Large intestine (tissue), 3 donors: Measurements from ENCODE around the gene ARSB. TPM values are rescaled to one million over a fixed set of nuclear protein-coding genes. Genes with fewer than 3 reads are reported as not detected.

ENCODE experiments used
- DNase-seq, 2 donors: peaks; one replicate each; pipeline versions ENCODE4 v3.0.0 to v3.0.0-alpha.2; 2013
- H3K27ac ChIP-seq: one replicate; pipeline ENCODE4 v1.5.1; 2013; ENCODE audit warnings: low read length
- H3K27me3 ChIP-seq: 2 replicates; pipeline ENCODE4 v1.6.1; 2013; ENCODE audit warnings: low read length; ENCODE audit not compliant: control insufficient read depth, insufficient read depth
- H3K36me3 ChIP-seq: 2 replicates; pipeline ENCODE4 v1.6.1; 2013; ENCODE audit warnings: low read length; ENCODE audit not compliant: control insufficient read depth, insufficient read depth
- H3K4me1 ChIP-seq: one replicate; pipeline ENCODE4 v1.6.1; 2013; ENCODE audit warnings: low read length; ENCODE audit not compliant: control insufficient read depth, insufficient read depth
- H3K4me3 ChIP-seq: one replicate; pipeline ENCODE4 v1.5.1; 2013; ENCODE audit warnings: low read length
- H3K9me3 ChIP-seq: one replicate; pipeline ENCODE4 v1.6.1; 2013; ENCODE audit warnings: mild to moderate bottlenecking, low read depth, low read length, moderate library complexity; ENCODE audit not compliant: control insufficient read depth
- WGBS: methylation state at CpG from one replicate; pipeline ENCODE4 v1.1.5; 2013; ENCODE audit warnings: low lambda C conversion rate; ENCODE audit not compliant: insufficient coverage; 5-methylcytosine and 5-hydroxymethylcytosine counted together
- polyA plus RNA-seq: library from polyadenylated mRNA; unstranded; fragments of 120-200 nt; gene quantifications from one replicate; pipeline ENCODE4 v1.2.1, GENCODE V29; 2013

Gene ARSB
- polyA plus RNA-seq, 1 donor, result 17.9 TPM

- no peaks in the 10 kb centered on the region for H3K27me3 ChIP-seq
- H3K36me3 ChIP-seq, result no peaks in the 10 kb centered on the region
- no peak overlapping the region for H3K27ac ChIP-seq
- WGBS, result no CpG with 5 or more reads among the region's 1 CpG
- no peaks in the 10 kb centered on the region for H3K9me3 ChIP-seq
- no peak overlapping the region for H3K4me3 ChIP-seq
- H3K4me1 ChIP-seq, result no peaks in the 10 kb centered on the region
- no peak for DNase-seq
Observed at GRCh38 chr5:78823196-78823595, 161.9 kb downstream of the ARSB start.

- Histone ChIP-seq H3K36me3 (peaks cover 3% of the 10 kb centered on the region), H3K27ac (no peak overlapping the region), H3K27me3 (no peaks in the 10 kb centered on the region), H3K4me1 (no peaks in the 10 kb centered on the region), H3K9me3 (no peaks in the 10 kb centered on the region), H3K4me3 (no peak overlapping the region)
- WGBS, result no CpG with 5 or more reads among the region's 2 CpGs
- DNase-seq, result no peak
Observed at GRCh38 chr5:78821536-78822021, 163.5 kb downstream of the ARSB start.

GRCh38 chr5:78819707-78820106, 165.4 kb downstream of the ARSB start:
- Histone ChIP-seq H3K27me3 (no peaks in the 10 kb centered on the region), H3K36me3 (peaks cover 4% of the 10 kb centered on the region), H3K4me3 (no peak overlapping the region), H3K27ac (no peak overlapping the region), H3K4me1 (no peaks in the 10 kb centered on the region), H3K9me3 (no peaks in the 10 kb centered on the region)
- no peak for DNase-seq
- WGBS, result no CpG with 5 or more reads among the region's 1 CpG

GRCh38 chr5:78819166-78819565, 165.9 kb downstream of the ARSB start:
- peaks cover 4% of the 10 kb centered on the region for H3K36me3 ChIP-seq
- H3K27me3 ChIP-seq, result no peaks in the 10 kb centered on the region
- no peak for DNase-seq
- H3K9me3 ChIP-seq, result no peaks in the 10 kb centered on the region
- WGBS, result no CpG with 5 or more reads among the region's 3 CpGs
- H3K4me1 ChIP-seq, result no peaks in the 10 kb centered on the region
- no peak overlapping the region for H3K4me3 ChIP-seq
- H3K27ac ChIP-seq, result no peak overlapping the region

GRCh38 chr5:78816143-78816765, 168.9 kb downstream of the ARSB start:
- Histone ChIP-seq H3K4me3 (no peak overlapping the region), H3K27me3 (no peaks in the 10 kb centered on the region), H3K27ac (no peak overlapping the region), H3K4me1 (no peaks in the 10 kb centered on the region), H3K36me3 (peaks cover 4% of the 10 kb centered on the region), H3K9me3 (no peaks in the 10 kb centered on the region)
- WGBS, result no CpG with 5 or more reads among the region's 3 CpGs
- DNase-seq, result no peak

GRCh38 chr5:78813906-78814530, 171.1 kb downstream of the ARSB start:
- no peak for DNase-seq
- no peaks in the 10 kb centered on the region for H3K4me1 ChIP-seq
- H3K36me3 ChIP-seq, result peaks cover 4% of the 10 kb centered on the region
- H3K27ac ChIP-seq, result no peak overlapping the region
- WGBS, result 100% methylated on average over 2 of the region's 2 CpGs
- H3K9me3 ChIP-seq, result no peaks in the 10 kb centered on the region
- H3K27me3 ChIP-seq, result no peaks in the 10 kb centered on the region
- no peak overlapping the region for H3K4me3 ChIP-seq

- Histone ChIP-seq H3K4me3 (no peak overlapping the region), H3K4me1 (no peaks in the 10 kb centered on the region), H3K27ac (no peak overlapping the region), H3K27me3 (no peaks in the 10 kb centered on the region), H3K9me3 (no peaks in the 10 kb centered on the region), H3K36me3 (peaks cover 4% of the 10 kb centered on the region)
- DNase-seq, result no peak
- no CpG with 5 or more reads among the region's 1 CpG for WGBS
Observed at GRCh38 chr5:78813286-78813685, 171.8 kb downstream of the ARSB start.

GRCh38 chr5:78811866-78812265, 173.2 kb downstream of the ARSB start:
- H3K27me3 ChIP-seq, result no peaks in the 10 kb centered on the region
- no peak overlapping the region for H3K4me3 ChIP-seq
- no CpG with 5 or more reads among the region's 1 CpG for WGBS
- no peak overlapping the region for H3K27ac ChIP-seq
- peaks cover 4% of the 10 kb centered on the region for H3K36me3 ChIP-seq
- no peaks in the 10 kb centered on the region for H3K4me1 ChIP-seq
- no peaks in the 10 kb centered on the region for H3K9me3 ChIP-seq
- DNase-seq, result no peak

- WGBS, result 80% methylated on average over 2 of the region's 5 CpGs
- DNase-seq, result no peak
- no peak overlapping the region for H3K27ac ChIP-seq
Observed at GRCh38 chr5:78811121-78811817, 173.8 kb downstream of the ARSB start.

GRCh38 chr5:78810098-78810920, 174.8 kb downstream of the ARSB start:
- WGBS, result no CpG with 5 or more reads among the region's 6 CpGs
- Histone ChIP-seq H3K4me1 (no peaks in the 10 kb centered on the region), H3K27me3 (no peaks in the 10 kb centered on the region), H3K27ac (no peak overlapping the region), H3K36me3 (no peaks in the 10 kb centered on the region), H3K4me3 (no peak overlapping the region), H3K9me3 (no peaks in the 10 kb centered on the region)
- DNase-seq, result no peak

More at GRCh38 chr5:78811121-78811817, 173.8 kb downstream of the ARSB start:
- H3K4me1 ChIP-seq, result no peaks in the 10 kb centered on the region
- H3K9me3 ChIP-seq, result no peaks in the 10 kb centered on the region
- no peaks in the 10 kb centered on the region for H3K36me3 ChIP-seq
- H3K4me3 ChIP-seq, result no peak overlapping the region
- H3K27me3 ChIP-seq, result no peaks in the 10 kb centered on the region
